Breast epithelium (tissue), 4 donors: ENCODE measurements around the gene PLAC1. TPM values are rescaled to one million over a fixed set of nuclear protein-coding genes. Genes with fewer than 3 reads are reported as not detected.

Source experiments
- DNase-seq, 2 donors: peaks; one replicate each; pipeline ENCODE4 v3.0.0-alpha.2; 2019; ENCODE audit warnings: low spot score in 2 of 2
- H3K27ac ChIP-seq, 2 donors: fragments of 200-600 bp; sonication (generic) in 1 of 2; one replicate each; pipeline ENCODE4 v1.5.1; 2016 to 2019; ENCODE audit warnings: mild to moderate bottlenecking in 1 of 2
- H3K27me3 ChIP-seq, 2 donors: fragments of 200-600 bp; sonication (generic) in 1 of 2; one replicate each; pipeline versions ENCODE4 v1.5.1 to v1.6.0; 2017 to 2019; ENCODE audit warnings: control low read depth in 1 of 2, mild to moderate bottlenecking in 1 of 2
- H3K36me3 ChIP-seq: fragments of 200-600 bp; one replicate; pipeline ENCODE4 v1.5.1; 2019
- H3K4me1 ChIP-seq, 2 donors: fragments of 200-600 bp; sonication (generic); one replicate each; pipeline ENCODE4 v1.5.1; 2016 to 2019; ENCODE audit warnings: control low read depth in 1 of 2
- H3K4me3 ChIP-seq, 3 donors: fragments of 200-600 bp; sonication (generic); 1 replicate in 2 of 3; 2 replicates in 1 of 3; pipeline ENCODE4 v1.5.1; 2016 to 2019; ENCODE audit warnings: mild to moderate bottlenecking in 3 of 3, moderate library complexity in 2 of 3
- H3K9me3 ChIP-seq, 2 donors: fragments of 200-600 bp; sonication (generic) in 1 of 2; one replicate each; pipeline ENCODE4 v1.5.1; 2016 to 2019; ENCODE audit warnings: control low read depth in 1 of 2
- POLR2A ChIP-seq: fragments of 450-650 bp; IDR thresholded peaks from one replicate; pipeline ENCODE4 v1.6.1; 2016; ENCODE audit warnings: antibody characterized with exemption, mild to moderate bottlenecking, moderate library complexity
- POLR2AphosphoS5 ChIP-seq, 3 donors: sonication (generic); formaldehyde crosslinking; IDR thresholded peaks; one replicate each; pipeline ENCODE4 v1.6.1; 2017; ENCODE audit warnings: antibody characterized with exemption in 3 of 3
- intact Hi-C: fragments of 100-400 bp; cut with DNase I; formaldehyde crosslinking; loops from one replicate; pipeline ENCODE4 v1.15.1; 2023; ENCODE audit warnings: low total_unique reads
- total RNA-seq, 3 donors: library from RNA; depleted of rRNA; stranded (reverse); fragments of >200 nt; gene quantifications; one replicate each; pipeline ENCODE4 v1.1.0, GENCODE V29; 2016
- TF ChIP-seq, protein P1 (sequence below), 3 donors: fragments of 450-650 bp; IDR thresholded peaks; one replicate each; pipeline ENCODE4 v1.5.1; 2016 to 2017; ENCODE audit warnings: antibody characterized with exemption in 3 of 3, mild to moderate bottlenecking in 3 of 3, moderate library complexity in 3 of 3

Gene PLAC1
- total RNA-seq, 3 donors from 2014 or later: not detected

DNA sequence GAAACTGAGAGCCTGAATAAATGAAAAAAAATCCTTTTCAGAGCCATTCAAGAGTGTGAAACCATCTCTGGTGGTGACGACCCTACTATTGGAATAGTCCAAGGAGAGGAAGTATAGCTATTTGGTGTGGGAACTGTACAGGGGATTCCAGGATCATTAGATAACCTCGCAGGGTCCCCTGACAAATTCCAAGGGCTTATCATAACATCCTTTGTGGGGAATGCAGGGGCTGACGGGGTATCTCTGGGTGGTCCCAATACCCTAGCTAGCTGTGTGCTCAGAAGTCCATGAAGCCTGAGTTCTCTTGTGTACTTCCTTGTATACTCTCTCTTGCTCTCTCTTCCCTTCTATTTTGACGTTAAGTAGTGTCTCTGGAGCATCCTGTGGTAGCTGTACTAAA is 13.8 kb upstream of the PLAC1 start:
- Histone ChIP-seq H3K36me3 (no peaks in the 10 kb centered on the region), H3K27me3 (peaks cover 0 to 29% of the 10 kb centered on the region in 2 donors), H3K27ac (no peak overlapping the region), H3K4me1 (no peaks in the 10 kb centered on the region), H3K9me3 (no peaks in the 10 kb centered on the region), H3K4me3 (no peak overlapping the region)
- intact Hi-C loops: no loop called here
- TF ChIP-seq, protein P1, sequence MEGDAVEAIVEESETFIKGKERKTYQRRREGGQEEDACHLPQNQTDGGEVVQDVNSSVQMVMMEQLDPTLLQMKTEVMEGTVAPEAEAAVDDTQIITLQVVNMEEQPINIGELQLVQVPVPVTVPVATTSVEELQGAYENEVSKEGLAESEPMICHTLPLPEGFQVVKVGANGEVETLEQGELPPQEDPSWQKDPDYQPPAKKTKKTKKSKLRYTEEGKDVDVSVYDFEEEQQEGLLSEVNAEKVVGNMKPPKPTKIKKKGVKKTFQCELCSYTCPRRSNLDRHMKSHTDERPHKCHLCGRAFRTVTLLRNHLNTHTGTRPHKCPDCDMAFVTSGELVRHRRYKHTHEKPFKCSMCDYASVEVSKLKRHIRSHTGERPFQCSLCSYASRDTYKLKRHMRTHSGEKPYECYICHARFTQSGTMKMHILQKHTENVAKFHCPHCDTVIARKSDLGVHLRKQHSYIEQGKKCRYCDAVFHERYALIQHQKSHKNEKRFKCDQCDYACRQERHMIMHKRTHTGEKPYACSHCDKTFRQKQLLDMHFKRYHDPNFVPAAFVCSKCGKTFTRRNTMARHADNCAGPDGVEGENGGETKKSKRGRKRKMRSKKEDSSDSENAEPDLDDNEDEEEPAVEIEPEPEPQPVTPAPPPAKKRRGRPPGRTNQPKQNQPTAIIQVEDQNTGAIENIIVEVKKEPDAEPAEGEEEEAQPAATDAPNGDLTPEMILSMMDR (IDR thresholded peaks at IDR 0.05): no peak
- DNase-seq: no peak

DNA sequence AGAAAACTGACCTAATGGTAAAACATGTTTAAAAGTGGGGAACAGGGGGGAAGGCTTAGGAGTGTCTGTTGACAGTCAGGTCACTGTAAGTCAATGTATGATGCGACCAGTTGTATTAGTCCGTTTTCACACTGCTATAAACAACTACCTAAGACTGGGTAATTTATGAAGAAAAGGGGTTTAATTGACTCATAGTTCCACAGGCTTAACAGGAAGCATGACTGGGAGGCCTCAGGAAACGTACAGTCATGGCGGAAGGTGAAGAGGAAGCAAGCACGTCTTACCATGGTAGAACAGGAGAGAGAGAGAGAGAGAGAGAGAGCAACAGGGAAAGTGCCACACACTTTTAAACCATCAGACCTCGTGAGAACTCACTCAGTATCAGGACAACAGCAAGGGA is 13.0 kb upstream of the PLAC1 start:
- no peaks in the 10 kb centered on the region for H3K36me3 ChIP-seq
- no peaks in the 10 kb centered on the region for H3K9me3 ChIP-seq
- no peak for TF ChIP-seq POLR2AphosphoS5 (IDR thresholded peaks at IDR 0.05)
- no peak for TF ChIP-seq POLR2A
- TF ChIP-seq, protein P1 (IDR thresholded peaks at IDR 0.05): no peak
- H3K4me1 ChIP-seq: no peaks in the 10 kb centered on the region
- no peak overlapping the region for H3K4me3 ChIP-seq
- peaks cover 0 to 29% of the 10 kb centered on the region in 2 donors for H3K27me3 ChIP-seq
- no peak overlapping the region for H3K27ac ChIP-seq
- intact Hi-C loops: no loop called here
- no peak for DNase-seq

DNA sequence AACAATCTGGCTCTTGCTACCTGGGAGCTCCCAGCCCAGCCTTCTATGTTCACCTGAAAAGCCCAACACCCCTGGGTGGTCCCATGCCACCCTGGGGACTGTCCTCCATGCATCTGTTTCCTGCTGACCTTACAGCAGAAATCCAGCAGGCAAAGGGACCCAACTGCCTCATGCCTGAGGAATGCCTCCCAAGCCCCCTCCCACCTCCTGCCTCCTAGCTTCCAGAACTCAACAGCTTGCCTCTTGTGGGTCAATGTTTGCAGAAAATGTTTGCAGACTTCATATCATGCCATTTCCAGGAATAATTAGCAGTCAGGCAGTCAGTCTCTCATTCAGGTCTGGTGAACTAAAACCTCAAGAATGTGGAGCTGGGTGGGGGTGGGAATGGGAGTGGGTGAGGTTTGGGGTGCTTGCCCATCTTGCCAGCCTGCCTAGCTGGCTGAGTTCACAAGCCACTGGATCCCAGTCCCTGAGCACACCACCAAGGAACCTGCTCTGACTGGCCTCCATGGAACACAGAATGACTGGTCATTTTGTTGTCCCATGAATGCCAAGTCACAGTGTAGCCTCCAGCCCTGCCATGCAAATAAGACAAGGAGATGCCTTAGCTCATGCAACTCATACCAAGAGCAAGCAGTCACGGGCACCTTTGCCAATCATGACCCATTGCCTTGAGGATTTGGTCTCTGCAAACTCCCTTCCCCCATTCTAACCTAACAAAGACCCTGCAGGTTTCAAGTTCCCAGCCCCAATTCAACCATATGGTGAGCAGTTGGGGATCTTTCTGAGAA is 12.1 kb upstream of the PLAC1 start:
- Histone ChIP-seq H3K36me3 (no peaks in the 10 kb centered on the region), H3K4me3 (no peak overlapping the region), H3K27ac (no peak overlapping the region), H3K27me3 (peaks cover 0 to 36% of the 10 kb centered on the region in 2 donors), H3K9me3 (no peaks in the 10 kb centered on the region), H3K4me1 (no peaks in the 10 kb centered on the region)
- intact Hi-C loops: no loop called here
- peak; percentile 41 to 51 for DNase-seq
- TF ChIP-seq POLR2AphosphoS5 (IDR thresholded peaks at IDR 0.05) (no peak), POLR2A (no peak)
- TF ChIP-seq, protein P1 (IDR thresholded peaks at IDR 0.05): no peak

DNA sequence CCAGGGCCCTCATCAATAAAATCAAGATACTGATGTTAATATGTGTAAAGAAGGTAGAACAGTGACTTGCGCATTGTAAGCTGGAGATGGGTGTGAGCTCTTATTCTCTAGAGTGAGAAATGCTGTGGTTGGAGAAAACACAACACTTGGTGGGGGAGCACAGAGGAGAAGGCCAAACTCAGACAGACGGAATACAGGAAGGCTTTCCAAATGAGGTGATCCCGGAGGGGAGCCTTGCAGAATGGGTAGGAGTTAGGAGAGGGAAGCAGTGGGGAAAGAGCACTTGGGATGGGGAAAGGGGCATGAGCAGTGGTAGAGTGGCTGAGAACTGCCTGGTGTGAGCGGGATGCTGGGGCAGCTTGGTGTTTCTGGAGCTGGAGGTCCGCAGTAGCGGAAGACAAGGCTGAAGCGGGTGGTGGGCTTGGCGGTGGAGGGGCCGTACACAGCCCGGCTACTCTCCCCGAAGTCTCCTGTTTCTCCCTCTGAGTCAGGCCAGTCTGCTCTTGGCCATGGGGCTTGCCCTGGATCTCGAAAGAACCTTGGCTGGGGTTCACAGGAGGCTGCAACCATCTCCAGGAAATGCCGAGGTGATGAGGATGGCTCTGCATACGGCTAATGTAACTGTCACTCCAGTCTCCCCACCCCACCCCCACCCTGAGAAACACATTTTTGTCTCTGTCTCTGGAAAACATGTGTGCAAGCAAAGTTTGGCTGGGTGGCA is 11.3 kb upstream of the PLAC1 start:
- TF ChIP-seq, protein P1 (IDR thresholded peaks at IDR 0.05): no peak
- TF ChIP-seq POLR2AphosphoS5 (IDR thresholded peaks at IDR 0.05): no peak
- no peak for TF ChIP-seq POLR2A
- DNase-seq: no peak
- H3K27ac ChIP-seq: peak overlapping the region in 1 of 2 donors; percentile 67

GRCh38 chrX:134664202-134664601 is 5.9 kb upstream of the PLAC1 start:
- intact Hi-C loops: no loop called here
- TF ChIP-seq, protein P1 (IDR thresholded peaks at IDR 0.05): no peak
- TF ChIP-seq POLR2A: no peak
- TF ChIP-seq POLR2AphosphoS5 (IDR thresholded peaks at IDR 0.05): no peak
- DNase-seq: no peak
- Histone ChIP-seq H3K4me1 (no peaks in the 10 kb centered on the region), H3K9me3 (no peaks in the 10 kb centered on the region), H3K36me3 (no peaks in the 10 kb centered on the region), H3K4me3 (no peak overlapping the region), H3K27ac (no peak overlapping the region), H3K27me3 (peaks cover 0 to 43% of the 10 kb centered on the region in 2 donors)

More for the DNA sequence above, 11.3 kb upstream of the PLAC1 start:
- H3K4me1 ChIP-seq: no peaks in the 10 kb centered on the region
- intact Hi-C loops: no loop called here
- no peaks in the 10 kb centered on the region for H3K9me3 ChIP-seq
- no peak overlapping the region for H3K4me3 ChIP-seq
- no peaks in the 10 kb centered on the region for H3K36me3 ChIP-seq
- peaks cover 0 to 39% of the 10 kb centered on the region in 2 donors for H3K27me3 ChIP-seq
